K562 (cell line): Measurements from ENCODE around the gene MEFV. TPM values are rescaled to one million over a fixed set of nuclear protein-coding genes. Genes with fewer than 3 reads are reported as not detected.

Source experiments
- ATAC-seq: fragments of 200-7000 bp; cut with Tn5 transposase; 3 replicates; pipeline ENCODE4 v1.9.1; 2020; ENCODE audit warnings: moderate library complexity
- BruUV-seq: library from RNA; stranded (reverse); fragments of 400-500 nt; replicated peaks from 2 replicates; lab custom pipeline; 2021; lab: Mats Ljungman, UMichigan
- CTCF ChIA-PET: fragments of 300-600 bp; formaldehyde crosslinking; extraction: SDS; loops from one replicate; lab custom pipeline; 2021; ENCODE audit warnings: low intra/inter-chr PET ratio; lab: Yijun Ruan, JAX
- POLR2A ChIA-PET: fragments of 300-600, 350-650 bp; sonication (Branson Sonifier 250); formaldehyde crosslinking; extraction: SDS; loops from one replicate; lab custom pipeline; 2021; ENCODE audit warnings: antibody characterized with exemption, inconsistent platforms; lab: Yijun Ruan, JAX
- DNase-seq, 4 experiments: peaks; one replicate each; pipeline versions ENCODE4 v3.0.0 to v3.0.0-alpha.2; 2011 to 2018; ENCODE audit warnings: low spot score in 3 of 4, mixed read lengths in 3 of 4; ENCODE audit errors: extremely low read depth in 1 of 4
- FAIRE-seq: peaks from 2 replicates; lab custom pipeline; 2011; peaks lifted over from hg19 to GRCh38; lab: Jason Lieb, UNC
- H2AFZ ChIP-seq: 2 replicates; pipeline ENCODE4 v1.6.0; 2011; ENCODE audit warnings: low read depth, low read length, control low read depth, inconsistent platforms
- H3K27ac ChIP-seq: fragments of 200-600 bp; 3 replicates; pipeline ENCODE4 v1.8.0; 2011; ENCODE audit warnings: low read depth, mild to moderate bottlenecking, control low read depth, inconsistent platforms, low read length, moderate library complexity, mixed read lengths; ENCODE audit errors: extremely low read depth
- H3K27me3 ChIP-seq, 2 experiments: fragments of 300-600 bp in 1 of 2; 2 replicates in 1 of 2; 3 replicates in 1 of 2; pipeline versions ENCODE4 v1.6.0 to v1.8.0; 2011; ENCODE audit warnings: inconsistent platforms in 2 of 2, low read length in 2 of 2, mild to moderate bottlenecking in 1 of 2, mixed read lengths in 1 of 2, moderate library complexity in 1 of 2; ENCODE audit not compliant: control insufficient read depth in 2 of 2, insufficient read depth in 2 of 2
- H3K36me3 ChIP-seq: fragments of 300-600 bp; 3 replicates; pipeline ENCODE4 v1.8.0; 2011; ENCODE audit warnings: mild to moderate bottlenecking, low read length, inconsistent platforms; ENCODE audit not compliant: control insufficient read depth, insufficient read depth
- H3K4me1 ChIP-seq, 2 experiments: fragments of 200-600 bp in 1 of 2; replicated peaks in 1 of 2; 2 replicates in 1 of 2; 3 replicates in 1 of 2; pipeline versions ENCODE4 v1.5.1 to v1.8.0; 2011; ENCODE audit warnings: inconsistent platforms in 2 of 2, low read length in 2 of 2, mild to moderate bottlenecking in 1 of 2, mixed read lengths in 1 of 2, moderate library complexity in 1 of 2; ENCODE audit not compliant: control insufficient read depth in 2 of 2, insufficient read depth in 2 of 2
- H3K4me2 ChIP-seq: 2 replicates; pipeline ENCODE4 v1.6.1; 2011; ENCODE audit warnings: low read length, control low read depth, inconsistent platforms, mixed read lengths; ENCODE audit not compliant: insufficient read depth
- H3K4me3 ChIP-seq: fragments of 200-600 bp; sonication (generic), shearing (Covaris generic); 2 replicates; pipeline ENCODE4 v1.5.1; 2016; ENCODE audit warnings: control low read depth, inconsistent platforms
- H3K79me2 ChIP-seq: fragments of 200-600 bp; 3 replicates; pipeline ENCODE4 v1.8.0; 2011; ENCODE audit warnings: low read length, inconsistent platforms; ENCODE audit not compliant: control insufficient read depth, insufficient read depth
- H3K9ac ChIP-seq, 2 experiments: 2 replicates each; pipeline versions ENCODE4 v1.6.0 to v1.6.1; 2011; ENCODE audit warnings: low read depth in 2 of 2, low read length in 2 of 2, control low read depth in 1 of 2, inconsistent platforms in 1 of 2, mild to moderate bottlenecking in 1 of 2, mixed read lengths in 1 of 2; ENCODE audit not compliant: insufficient read depth in 1 of 2
- H3K9me1 ChIP-seq: one replicate; pipeline ENCODE4 v1.6.0; 2011; ENCODE audit warnings: inconsistent platforms, mild to moderate bottlenecking, low read length, moderate library complexity; ENCODE audit not compliant: control insufficient read depth, insufficient read depth
- H3K9me3 ChIP-seq: replicated peaks from 2 replicates; pipeline ENCODE4 v1.5.1; 2011; ENCODE audit warnings: low read depth, low read length, inconsistent platforms; ENCODE audit not compliant: control insufficient read depth, insufficient read depth
- H4K20me1 ChIP-seq: replicated peaks from 2 replicates; pipeline ENCODE4 v1.6.1; 2011; ENCODE audit warnings: low read length, inconsistent platforms, mixed read lengths; ENCODE audit not compliant: control insufficient read depth, insufficient read depth
- ARID1B ChIP-seq: fragments of 450-650 bp; IDR thresholded peaks from 2 replicates; pipeline ENCODE4 v1.6.1; 2016; ENCODE audit warnings: antibody characterized with exemption, mild to moderate bottlenecking, inconsistent platforms
- CBFA2T2 ChIP-seq: fragments of 450-650 bp; conservative IDR thresholded peaks from 2 replicates; pipeline ENCODE4 v1.6.1; 2017; ENCODE audit warnings: mild to moderate bottlenecking
- CXXC5 ChIP-seq: fragments of 250-450 bp; sonication (Bioruptor Pico); IDR thresholded peaks from 2 replicates; pipeline ENCODE4 v1.8.0; 2022; ENCODE audit warnings: inconsistent platforms, mild to moderate bottlenecking, moderate library complexity
- FUS ChIP-seq: fragments of 200-400 bp; formaldehyde crosslinking; optimal IDR thresholded peaks from 2 replicates; pipeline ENCODE3; 2017; ENCODE audit warnings: low read depth, low read length
- HDAC2 ChIP-seq: fragments of 450-650 bp; IDR thresholded peaks from 2 replicates; pipeline ENCODE4 v1.6.1; 2016; ENCODE audit warnings: mild to moderate bottlenecking
- POLR2A ChIP-seq: fragments of 450-650 bp; conservative IDR thresholded peaks from 2 replicates; pipeline ENCODE4 v1.6.1; 2016
- POLR2AphosphoS5 ChIP-seq: IDR thresholded peaks from 2 replicates; pipeline ENCODE4 v1.6.1; 2011; ENCODE audit warnings: mild to moderate bottlenecking, low read depth, low read length, moderate library complexity; ENCODE audit not compliant: control insufficient read depth, insufficient read depth
- RCOR1 ChIP-seq, 2 experiments: IDR thresholded peaks; 2 replicates each; pipeline ENCODE4 v1.6.1; 2012; ENCODE audit warnings: low read depth in 2 of 2, low read length in 2 of 2, borderline replicate concordance in 1 of 2, improper control_type of control experiment in 1 of 2
- STAT5A ChIP-seq: IDR thresholded peaks from 2 replicates; pipeline ENCODE4 v1.6.1; 2012; ENCODE audit warnings: low read length, inconsistent platforms, borderline replicate concordance
- TEAD4 ChIP-seq, 2 experiments: sonication (generic) in 1 of 2; formaldehyde crosslinking in 1 of 2; IDR thresholded peaks; 2 replicates each; pipeline versions ENCODE4 v1.6.1 to v1.8.0; 2012 to 2022; ENCODE audit warnings: borderline replicate concordance in 1 of 2, inconsistent platforms in 1 of 2, low read length in 1 of 2, mild to moderate bottlenecking in 1 of 2, missing genetic modification reagents in 1 of 2
- THRA ChIP-seq: fragments of 450-650 bp; IDR thresholded peaks from 2 replicates; pipeline ENCODE4 v1.6.1; 2017; ENCODE audit warnings: mild to moderate bottlenecking, moderate library complexity
- TRIM24 ChIP-seq, 2 experiments: fragments of 450-650 bp; IDR thresholded peaks; 2 replicates each; pipeline ENCODE4 v1.6.1; 2016
- TSC22D4 ChIP-seq: fragments of 450-650 bp; IDR thresholded peaks from 2 replicates; pipeline ENCODE4 v1.6.1; 2016; ENCODE audit warnings: missing genetic modification characterization, missing biosample characterization, control low read depth
- ZNF644 ChIP-seq: fragments of 200-800 bp; sonication (Bioruptor generic); IDR thresholded peaks from 2 replicates; pipeline ENCODE4 v1.6.1; 2016; ENCODE audit warnings: low read depth, missing genetic modification characterization, missing compliant biosample characterization
- WGBS: fragments of 100-300 bp; shearing (Covaris generic); methylation state at CpG from one replicate; pipeline ENCODE4 v1.1.6; 2016; ENCODE audit warnings: low coverage, mixed read lengths; ENCODE audit not compliant: insufficient coverage; ENCODE audit errors: missing lambda C conversion rate; 5-methylcytosine and 5-hydroxymethylcytosine counted together
- in situ Hi-C: fragments of 300-500 bp; cut with MboI; formaldehyde crosslinking; loops from 4 replicates; pipeline ENCODE4 v1.15.0; 2018; ENCODE audit warnings: inconsistent platforms, mixed read lengths
- intact Hi-C: fragments of 100-400 bp; cut with micrococcal nuclease; formaldehyde crosslinking; loops from 2 replicates; pipeline ENCODE4 v1.14.2; 2022
- polyA plus RNA-seq, 8 experiments: library from polyadenylated mRNA; depleted of rRNA in 4 of 8; stranded (reverse) in 5 of 8; unstranded in 3 of 8; fragments of >200 nt; fragmentation: Nextera tagmentation in 2 of 8; fragmentation: Illumina TruSeq in 1 of 8; extraction: Ambion mirVana in 2 of 8; extraction: Trizol in 1 of 8; gene quantifications; 2 replicates each; pipeline versions ENCODE4 v1.2.1 to v1.2.3, GENCODE V29; 2011 to 2014; ENCODE audit warnings: inconsistent platforms in 1 of 8, missing spikeins in 1 of 8
- total RNA-seq, 7 experiments: library from RNA; depleted of rRNA in 6 of 7; stranded (reverse); fragments of >200 nt in 6 of 7; fragmentation: Illumina TruSeq in 2 of 7; extraction: Trizol in 2 of 7; gene quantifications; 2 replicates each; pipeline versions ENCODE4 v1.2.1 to v1.2.3, GENCODE V29; 2011 to 2021; ENCODE audit warnings: low replicate concordance in 1 of 7
- TF ChIP-seq, protein P1 (sequence below): fragments of 200-800 bp; sonication (Bioruptor generic); IDR thresholded peaks from 2 replicates; pipeline ENCODE4 v1.6.1; 2016; ENCODE audit warnings: missing genetic modification characterization, missing compliant biosample characterization
- TF ChIP-seq, protein P2 (sequence below): fragments of 450-650 bp; formaldehyde crosslinking; IDR thresholded peaks from 2 replicates; pipeline ENCODE4 v1.4.0; 2020; ENCODE audit warnings: mild to moderate bottlenecking, mixed read lengths

MEFV gene
- total and polyA plus RNA-seq, 9 of the 15 experiments (the other 6 are each of a cell fraction or from before 2014, with no cell fraction given), result 0.14 TPM; not detected in 8

- H4K20me1 ChIP-seq, result no peaks in the 10 kb centered on the region
- no peaks in the 10 kb centered on the region for H3K9me3 ChIP-seq
- CTCF ChIA-PET, result no interaction called here
- H3K9ac ChIP-seq, result no peak overlapping the region
- DNase-seq, result peak; percentile 47 to 76 (median 72)
- H3K4me2 ChIP-seq, result no peak overlapping the region
- H3K27me3 ChIP-seq, result peaks cover 3 to 10% of the 10 kb centered on the region in 2 experiments; a peak in 3 of 5 replicates
- peaks cover 20 to 47% of the 10 kb centered on the region in 2 experiments for H3K4me1 ChIP-seq
- peak; percentile 80 for FAIRE-seq
- POLR2A ChIA-PET, result no interaction called here
- no peaks in the 10 kb centered on the region for H3K9me1 ChIP-seq
- H3K79me2 ChIP-seq, result no peaks in the 10 kb centered on the region
- ATAC-seq, result no peak; the same call in 2 of the 3 replicates
- H3K27ac ChIP-seq, result no peak overlapping the region
- in situ Hi-C loops (no loop called here), intact Hi-C loops (no loop called here)
- H3K4me3 ChIP-seq, result no peak overlapping the region
- H3K36me3 ChIP-seq, result no peaks in the 10 kb centered on the region
- no peak overlapping the region for H2AFZ ChIP-seq
- no TSS peak for BruUV-seq
- 16% methylated on average over 20 of the region's 20 CpGs for WGBS
- TF ChIP-seq CBFA2T2, result peak; percentile 77
- peak; percentile 25; the same call in 1 of the 2 replicates for TF ChIP-seq CXXC5 (CRISPR knock-in tag)
- peak; percentile 60; the same call in 1 of the 2 replicates for TF ChIP-seq POLR2AphosphoS5
- TF ChIP-seq HDAC2, result peak; percentile 44; the same call in 1 of the 2 replicates
- no peak for TF ChIP-seq TSC22D4
- TF ChIP-seq POLR2A, result no peak
- TF ChIP-seq, protein P1, sequence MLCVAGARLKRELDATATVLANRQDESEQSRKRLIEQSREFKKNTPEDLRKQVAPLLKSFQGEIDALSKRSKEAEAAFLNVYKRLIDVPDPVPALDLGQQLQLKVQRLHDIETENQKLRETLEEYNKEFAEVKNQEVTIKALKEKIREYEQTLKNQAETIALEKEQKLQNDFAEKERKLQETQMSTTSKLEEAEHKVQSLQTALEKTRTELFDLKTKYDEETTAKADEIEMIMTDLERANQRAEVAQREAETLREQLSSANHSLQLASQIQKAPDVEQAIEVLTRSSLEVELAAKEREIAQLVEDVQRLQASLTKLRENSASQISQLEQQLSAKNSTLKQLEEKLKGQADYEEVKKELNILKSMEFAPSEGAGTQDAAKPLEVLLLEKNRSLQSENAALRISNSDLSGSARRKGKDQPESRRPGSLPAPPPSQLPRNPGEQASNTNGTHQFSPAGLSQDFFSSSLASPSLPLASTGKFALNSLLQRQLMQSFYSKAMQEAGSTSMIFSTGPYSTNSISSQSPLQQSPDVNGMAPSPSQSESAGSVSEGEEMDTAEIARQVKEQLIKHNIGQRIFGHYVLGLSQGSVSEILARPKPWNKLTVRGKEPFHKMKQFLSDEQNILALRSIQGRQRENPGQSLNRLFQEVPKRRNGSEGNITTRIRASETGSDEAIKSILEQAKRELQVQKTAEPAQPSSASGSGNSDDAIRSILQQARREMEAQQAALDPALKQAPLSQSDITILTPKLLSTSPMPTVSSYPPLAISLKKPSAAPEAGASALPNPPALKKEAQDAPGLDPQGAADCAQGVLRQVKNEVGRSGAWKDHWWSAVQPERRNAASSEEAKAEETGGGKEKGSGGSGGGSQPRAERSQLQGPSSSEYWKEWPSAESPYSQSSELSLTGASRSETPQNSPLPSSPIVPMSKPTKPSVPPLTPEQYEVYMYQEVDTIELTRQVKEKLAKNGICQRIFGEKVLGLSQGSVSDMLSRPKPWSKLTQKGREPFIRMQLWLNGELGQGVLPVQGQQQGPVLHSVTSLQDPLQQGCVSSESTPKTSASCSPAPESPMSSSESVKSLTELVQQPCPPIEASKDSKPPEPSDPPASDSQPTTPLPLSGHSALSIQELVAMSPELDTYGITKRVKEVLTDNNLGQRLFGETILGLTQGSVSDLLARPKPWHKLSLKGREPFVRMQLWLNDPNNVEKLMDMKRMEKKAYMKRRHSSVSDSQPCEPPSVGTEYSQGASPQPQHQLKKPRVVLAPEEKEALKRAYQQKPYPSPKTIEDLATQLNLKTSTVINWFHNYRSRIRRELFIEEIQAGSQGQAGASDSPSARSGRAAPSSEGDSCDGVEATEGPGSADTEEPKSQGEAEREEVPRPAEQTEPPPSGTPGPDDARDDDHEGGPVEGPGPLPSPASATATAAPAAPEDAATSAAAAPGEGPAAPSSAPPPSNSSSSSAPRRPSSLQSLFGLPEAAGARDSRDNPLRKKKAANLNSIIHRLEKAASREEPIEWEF, result no peak
- peak; percentile 84 for TF ChIP-seq ARID1B
- TF ChIP-seq, protein P2, sequence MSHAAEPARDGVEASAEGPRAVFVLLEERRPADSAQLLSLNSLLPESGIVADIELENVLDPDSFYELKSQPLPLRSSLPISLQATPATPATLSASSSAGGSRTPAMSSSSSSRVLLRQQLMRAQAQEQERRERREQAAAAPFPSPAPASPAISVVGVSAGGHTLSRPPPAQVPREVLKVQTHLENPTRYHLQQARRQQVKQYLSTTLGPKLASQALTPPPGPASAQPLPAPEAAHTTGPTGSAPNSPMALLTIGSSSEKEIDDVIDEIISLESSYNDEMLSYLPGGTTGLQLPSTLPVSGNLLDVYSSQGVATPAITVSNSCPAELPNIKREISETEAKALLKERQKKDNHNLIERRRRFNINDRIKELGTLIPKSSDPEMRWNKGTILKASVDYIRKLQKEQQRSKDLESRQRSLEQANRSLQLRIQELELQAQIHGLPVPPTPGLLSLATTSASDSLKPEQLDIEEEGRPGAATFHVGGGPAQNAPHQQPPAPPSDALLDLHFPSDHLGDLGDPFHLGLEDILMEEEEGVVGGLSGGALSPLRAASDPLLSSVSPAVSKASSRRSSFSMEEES (CRISPR knock-in tag), result no peak
- TF ChIP-seq TEAD4 (IDR thresholded peaks at IDR 0.05; ENCODE audit: low read length), result peak; percentile 60; the same call in 1 of the 2 replicates
- TF ChIP-seq TEAD4 (CRISPR knock-in tag; IDR thresholded peaks at IDR 0.05; ENCODE audit: borderline replicate concordance), result no peak
- no peak for TF ChIP-seq THRA
- no peak for TF ChIP-seq FUS
- TF ChIP-seq ZNF644 (tag), result no peak
- TF ChIP-seq STAT5A, result peak; percentile 43; the same call in 1 of the 2 replicates
- peak in 1 of 2 experiments; percentile 57; a peak in 1 of 4 replicates for TF ChIP-seq TRIM24 (IDR thresholded peaks at IDR 0.05)
- TF ChIP-seq RCOR1 (IDR thresholded peaks at IDR 0.05; ENCODE audit: borderline replicate concordance in 1 of 2, low read depth in 2 of 2, low read length in 2 of 2), result peak in 1 of 2 experiments; percentile 77; a peak in 2 of 4 replicates
Measured at GRCh38 chr16:3194792-3195191, 61.6 kb downstream of the MEFV start.
